HuH-7.5 (cell line): ENCODE results near the gene HSFX3.
A peak's percentile ranks its signal among the peaks of the same experiment; 100 is the strongest.
"Not testable (repeated sequence)": the region's sequence is repeated elsewhere in the genome, so short reads cannot be mapped to it uniquely, and the experiment has no call there.

Source experiments
- DNase-seq: peaks from one replicate; pipeline ENCODE4 v3.0.0; 2011; ENCODE audit warnings: low spot score

The HSFX3 gene

DNA sequence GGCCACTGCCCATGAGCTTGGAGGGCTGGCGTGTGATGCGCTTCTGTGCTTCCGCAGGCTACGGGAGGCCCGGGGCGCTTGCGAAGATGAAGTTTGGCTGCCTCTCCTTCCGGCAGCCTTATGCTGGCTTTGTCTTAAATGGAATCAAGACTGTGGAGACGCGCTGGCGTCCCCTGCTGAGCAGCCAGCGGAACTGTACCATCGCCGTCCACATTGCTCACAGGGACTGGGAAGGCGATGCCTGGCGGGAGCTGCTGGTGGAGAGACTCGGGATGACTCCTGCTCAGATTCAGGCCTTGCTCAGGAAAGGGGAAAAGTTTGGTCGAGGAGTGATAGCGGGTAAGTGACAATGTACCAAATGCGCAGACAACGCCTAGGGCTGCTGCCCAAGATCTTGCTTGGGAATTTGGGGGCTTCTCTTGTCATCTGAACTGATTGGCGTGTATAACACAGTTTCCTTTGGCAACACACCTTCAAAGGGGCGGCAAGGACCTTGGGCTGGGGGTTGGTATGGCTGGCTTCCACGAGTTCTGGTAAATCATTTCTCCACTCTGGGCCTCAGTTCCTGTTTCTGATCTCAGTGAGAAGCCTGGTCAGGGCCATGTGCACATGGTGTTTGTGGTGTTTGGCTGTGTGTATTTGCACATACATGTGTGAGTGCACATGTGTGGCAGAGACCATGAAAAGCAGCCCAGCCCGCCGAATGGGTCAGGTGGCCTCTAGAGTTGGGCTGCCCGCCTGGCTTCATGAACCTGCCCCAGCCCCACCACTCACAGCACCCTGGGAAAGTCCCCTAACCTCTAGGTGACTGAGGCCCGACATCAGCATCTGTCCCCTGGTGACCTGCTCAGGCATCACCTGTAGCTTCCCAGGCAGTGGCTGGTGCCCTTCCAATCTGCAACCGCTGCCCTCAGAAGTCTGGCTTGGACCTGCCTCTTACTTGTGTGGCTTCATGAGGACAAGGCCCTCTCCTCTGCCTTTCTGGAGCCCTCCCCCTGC is 3.9 kb downstream of the HSFX3 start:
- not testable (repeated sequence) for DNase-seq

DNA sequence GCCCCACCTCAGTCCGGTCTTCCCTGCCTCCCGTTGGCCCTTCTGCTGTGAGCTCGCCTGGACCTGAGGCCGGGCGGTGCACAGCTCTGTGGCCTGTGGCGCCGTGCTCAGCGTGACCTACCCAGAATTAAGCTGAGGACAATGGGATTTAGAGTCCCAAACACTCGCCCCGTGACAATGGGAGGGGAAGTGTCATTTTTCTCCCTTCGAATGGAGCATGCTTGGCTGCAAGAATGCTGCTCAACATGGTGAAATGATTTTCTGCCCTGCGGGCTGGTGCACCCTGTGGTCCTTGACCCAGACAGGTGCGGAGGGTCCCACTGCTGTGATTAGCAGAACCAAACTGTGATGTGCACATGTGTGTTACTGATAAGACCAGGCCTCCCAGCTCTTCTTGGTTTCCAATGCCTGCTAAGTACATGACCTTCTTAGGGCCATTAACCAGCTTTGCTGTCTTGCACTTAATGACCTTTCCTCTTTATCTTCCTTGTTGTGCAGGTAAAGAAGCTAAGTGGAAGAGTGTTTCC is 8.1 kb downstream of the HSFX3 start:
- DNase-seq, result no peak

DNA sequence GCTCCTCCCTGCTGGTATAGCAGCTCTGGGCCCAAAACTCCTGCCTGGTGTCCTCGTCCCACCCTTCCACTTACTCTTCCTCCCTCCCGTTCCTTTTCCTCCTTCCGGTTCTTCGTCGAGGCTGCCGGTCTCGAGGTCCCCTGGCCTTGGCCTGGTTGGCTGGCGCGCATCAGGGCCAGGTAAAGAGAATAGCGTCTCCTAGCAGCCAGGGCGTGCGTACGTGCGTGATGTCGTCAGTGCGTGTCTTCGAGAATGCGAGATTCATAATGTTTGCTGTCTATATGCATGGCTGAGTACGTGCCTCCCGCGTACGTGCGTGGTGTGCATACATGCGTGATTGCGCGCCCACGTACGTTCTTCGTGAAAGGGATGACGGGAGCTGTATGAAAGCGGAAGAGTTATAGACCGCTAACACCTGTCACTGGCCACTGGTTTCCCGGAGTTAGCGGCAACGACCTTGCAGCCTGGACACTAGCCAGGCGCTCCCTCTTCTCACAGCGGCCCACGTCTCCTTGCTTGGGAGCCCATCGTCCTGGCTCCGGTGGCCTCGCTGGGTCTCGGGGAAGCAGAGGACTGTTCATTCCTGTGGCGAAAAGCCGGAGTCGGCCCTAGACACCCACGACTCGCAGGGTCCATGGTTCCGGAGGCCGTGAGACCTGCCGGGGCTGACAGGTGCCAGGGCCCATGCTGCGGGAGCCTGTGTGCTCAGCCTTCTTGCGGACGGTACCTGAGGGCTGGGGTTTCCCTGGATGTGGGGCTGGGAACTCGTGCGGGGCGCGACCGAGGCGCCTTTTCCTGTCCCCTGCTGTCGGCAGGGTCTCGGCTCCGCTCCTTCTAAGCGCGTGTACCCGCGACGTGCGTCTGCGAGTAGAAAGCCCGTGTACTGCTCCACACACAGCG is 8.9 kb downstream of the HSFX3 start, which contains the start of gene EOLA1:
Gene EOLA1 (plus strand): TSS at position 392 of the 900 bp plus-strand sequence. CDS start 4,619 bp downstream, outside the sequence.
- DNase-seq, result peak; percentile 33

DNA sequence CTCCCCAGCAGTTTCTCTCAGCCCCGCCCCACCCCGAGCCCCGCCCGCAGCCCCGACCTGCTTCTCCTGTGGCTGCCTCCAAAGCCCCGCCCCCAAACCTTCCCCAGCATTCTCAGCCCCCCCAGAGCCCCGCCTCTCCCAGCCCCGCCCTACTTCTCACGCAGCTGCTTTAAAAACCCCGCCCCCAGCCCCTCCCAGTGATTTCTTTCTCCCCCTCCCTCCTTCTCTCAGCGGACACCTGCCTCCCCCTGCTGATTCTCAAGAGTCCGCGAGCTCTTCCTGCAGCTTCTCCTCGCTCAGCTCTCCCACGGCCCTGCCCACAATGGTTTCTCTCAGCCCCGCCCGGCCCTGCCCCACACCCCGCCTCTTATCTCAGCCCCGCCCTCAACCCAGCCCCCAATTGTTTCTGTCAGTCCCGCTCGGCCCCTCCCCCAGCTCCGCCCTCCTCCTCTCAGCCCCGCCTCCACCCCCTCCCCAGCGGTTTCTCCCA is 9.5 kb downstream of the HSFX3 start:
- peak; percentile 42 for DNase-seq

DNA sequence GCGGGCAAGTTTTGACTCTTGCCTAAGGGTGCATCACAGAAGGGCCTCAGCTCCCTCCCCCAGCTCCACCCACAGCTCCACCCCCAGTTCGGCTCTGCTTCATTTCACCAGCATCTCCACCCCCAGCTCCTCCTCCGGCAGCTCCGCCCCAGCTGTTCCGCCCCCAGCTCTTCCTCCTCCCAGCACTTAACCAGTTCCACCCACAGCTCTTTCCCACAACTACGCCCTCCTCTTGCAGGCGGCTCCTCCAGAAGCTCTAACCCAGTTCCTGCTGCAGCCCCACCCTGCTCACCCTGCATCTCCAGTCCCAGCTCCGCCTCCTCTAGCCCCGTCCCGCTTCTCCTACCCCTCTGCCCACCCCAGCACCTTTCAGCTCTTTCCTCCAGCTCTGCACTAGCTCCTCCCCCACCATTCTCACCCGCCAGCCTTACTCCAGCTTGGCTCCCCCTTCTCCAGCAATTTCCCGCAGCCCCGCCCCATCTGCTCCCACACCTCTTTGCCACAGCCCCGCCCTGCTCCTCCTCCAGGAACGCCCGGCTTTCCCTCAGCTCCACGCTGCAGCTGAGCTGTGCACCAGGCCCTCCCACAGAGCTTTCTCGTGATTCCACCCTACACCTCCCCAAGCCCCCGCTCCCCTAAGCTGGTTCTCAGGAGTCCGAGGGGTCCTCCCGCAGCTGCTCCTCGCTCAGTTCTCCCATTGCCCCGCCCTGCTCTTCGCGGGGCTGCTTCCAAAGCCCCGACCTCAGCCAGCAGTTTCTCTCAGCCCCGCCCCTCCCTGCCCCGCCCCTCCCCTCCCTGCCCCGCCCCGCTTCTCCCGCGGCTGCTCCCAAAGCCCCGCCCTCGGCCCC is 10.2 kb downstream of the HSFX3 start:
- peak; percentile 41 for DNase-seq

DNA sequence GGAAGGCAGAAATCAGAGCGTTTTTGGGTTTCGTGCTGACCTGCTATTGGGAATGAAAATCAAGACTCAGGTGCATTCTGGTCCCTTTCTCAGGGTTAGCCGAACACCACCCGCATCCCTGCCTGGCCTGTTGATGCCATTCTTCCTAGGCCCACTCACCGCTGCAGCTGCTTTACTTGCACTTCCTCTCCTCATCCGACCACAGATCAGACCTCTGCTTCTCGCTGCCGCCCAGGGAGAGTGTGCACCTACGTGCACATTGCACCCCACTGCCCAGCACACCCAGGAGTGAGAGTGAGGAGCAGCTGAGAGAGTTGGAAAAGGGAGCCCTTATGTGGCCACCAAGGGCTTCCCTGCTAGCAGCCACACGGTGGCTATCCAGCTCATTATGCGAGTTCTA is 12.2 kb downstream of the HSFX3 start:
- DNase-seq, result not testable (repeated sequence)

DNA sequence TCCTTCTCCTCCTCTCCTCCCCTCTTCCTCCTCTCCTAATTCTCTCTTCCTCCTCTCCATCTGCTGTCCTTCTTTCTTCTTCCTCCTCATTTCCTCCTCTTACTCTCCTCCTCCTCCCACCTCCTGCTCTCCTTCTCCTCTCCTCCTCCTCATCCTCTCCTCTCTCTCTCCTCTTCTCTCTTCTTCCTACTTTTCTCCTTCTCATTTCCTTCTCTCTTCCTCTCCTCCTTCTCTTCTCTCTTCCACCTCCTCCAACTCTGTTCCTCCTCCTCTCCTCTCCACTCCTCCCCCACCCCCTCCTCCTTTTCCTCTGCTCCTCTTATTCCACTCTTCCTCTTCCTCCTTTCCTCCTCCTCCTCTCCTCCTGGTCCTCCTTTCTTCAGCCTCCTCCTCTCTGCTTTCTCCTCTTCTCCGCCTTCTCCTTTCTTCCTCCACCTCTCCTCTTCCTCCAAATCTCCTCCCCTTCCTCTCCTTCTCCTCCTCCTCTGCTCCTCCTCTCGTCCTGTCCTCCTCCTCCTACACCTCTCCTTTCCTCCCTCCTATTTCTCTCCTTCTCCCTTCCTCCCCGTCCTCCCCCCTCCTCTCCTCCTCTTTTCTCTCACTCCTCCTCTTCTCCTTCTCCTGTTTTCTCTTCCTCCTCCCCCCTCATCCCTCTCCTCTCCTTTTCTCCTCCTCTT is 14.7 kb downstream of the HSFX3 start:
- DNase-seq, result not testable (repeated sequence)

DNA sequence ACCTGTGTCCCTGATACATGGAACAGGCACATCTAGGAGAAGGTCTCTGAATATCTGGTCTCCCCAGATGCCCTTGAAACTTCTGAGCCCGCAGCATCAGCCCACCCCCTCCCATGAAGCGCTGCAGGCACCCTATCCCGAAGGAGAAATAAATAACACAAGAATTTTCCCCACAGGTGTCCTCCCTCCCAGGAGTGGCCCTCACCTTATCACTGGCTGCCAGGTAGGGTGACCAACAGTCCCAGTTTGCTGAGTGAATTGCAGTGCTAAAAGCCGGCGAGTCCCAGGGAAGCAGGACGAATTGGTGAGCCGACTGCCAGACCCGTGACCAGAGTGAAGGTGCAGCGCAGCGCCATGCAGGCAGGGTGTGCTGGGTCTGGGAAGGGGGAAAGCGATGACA is 15.7 kb downstream of the HSFX3 start:
- not testable (repeated sequence) for DNase-seq

DNA sequence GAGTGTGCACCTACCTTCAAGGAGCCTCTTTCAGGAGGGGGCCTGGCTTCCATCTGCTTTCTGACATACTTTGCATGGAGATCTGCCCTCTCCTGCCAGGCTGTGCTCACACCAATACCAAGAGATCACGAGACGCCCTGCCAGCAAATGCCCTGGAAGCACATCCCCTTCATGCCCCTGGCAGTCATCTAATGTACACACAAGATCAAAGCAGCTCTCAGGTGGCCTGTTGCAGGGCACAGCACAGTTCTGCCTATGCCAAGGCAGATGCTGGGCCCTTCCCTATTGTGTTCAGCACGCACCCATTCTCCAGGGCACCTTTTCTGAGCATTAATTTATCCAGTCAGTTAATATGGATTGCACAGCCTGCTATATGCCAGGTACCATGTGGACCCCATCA is 16.9 kb downstream of the HSFX3 start:
- not testable (repeated sequence) for DNase-seq

DNA sequence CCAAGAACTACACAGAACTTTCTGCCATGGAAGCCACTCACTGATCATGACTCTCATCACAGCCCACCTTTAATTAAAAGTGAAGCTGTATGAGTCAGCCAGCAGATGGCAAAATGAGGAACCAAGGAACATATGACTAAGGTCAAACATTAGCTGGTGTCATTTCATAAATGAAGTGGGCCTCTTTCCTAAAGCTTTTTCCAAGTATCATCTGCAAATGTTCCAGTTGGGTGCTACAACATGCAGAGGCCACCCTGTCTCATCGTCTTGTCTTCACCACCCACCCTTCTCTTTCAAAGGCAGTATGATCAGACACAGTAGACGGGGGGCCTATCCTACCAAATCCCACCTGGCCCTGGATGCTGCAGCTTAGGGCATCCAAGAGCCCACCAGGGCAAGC is 18.1 kb downstream of the HSFX3 start:
- no peak for DNase-seq

DNA sequence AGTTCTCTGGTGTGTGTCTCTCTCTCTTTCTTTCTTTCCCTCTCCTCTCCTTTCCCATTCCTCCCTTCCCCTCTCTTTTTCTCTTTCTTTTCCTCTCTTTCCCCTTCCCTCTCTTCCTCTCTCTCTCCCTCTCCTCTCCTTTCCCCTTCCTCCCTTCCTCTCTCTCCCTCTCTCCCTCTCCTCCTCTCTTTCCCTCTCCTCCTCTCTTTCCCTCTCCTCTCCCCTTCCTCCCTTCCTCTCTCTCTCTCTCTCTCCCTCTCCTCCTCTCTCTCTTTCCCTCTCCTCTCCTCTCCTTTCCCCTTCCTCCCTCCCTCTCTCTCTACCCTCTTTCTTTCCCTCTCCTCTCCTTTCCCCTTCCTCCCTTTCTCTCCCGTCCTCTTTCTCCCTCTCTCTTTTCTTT is 21.3 kb downstream of the HSFX3 start:
- DNase-seq, result no peak

DNA sequence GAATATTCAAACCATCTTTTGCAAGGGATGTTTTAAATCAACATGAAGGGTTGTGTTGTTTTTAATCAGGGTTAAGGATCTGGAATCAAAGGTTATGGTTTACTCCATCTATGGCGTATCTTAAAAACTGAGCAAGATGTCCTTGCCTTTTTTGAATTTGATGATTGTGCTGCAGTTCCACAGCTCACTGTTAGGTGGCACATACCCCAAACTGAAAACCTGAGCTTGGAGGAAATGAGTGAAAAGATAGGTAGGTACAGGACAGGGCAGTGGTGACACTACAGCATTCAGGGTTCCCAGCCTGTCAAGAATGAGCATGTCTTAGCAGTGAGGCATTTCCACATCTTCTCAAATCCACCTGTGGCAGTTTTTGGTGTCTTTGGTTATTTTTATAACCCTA is 22.0 kb downstream of the HSFX3 start:
- no peak for DNase-seq

DNA sequence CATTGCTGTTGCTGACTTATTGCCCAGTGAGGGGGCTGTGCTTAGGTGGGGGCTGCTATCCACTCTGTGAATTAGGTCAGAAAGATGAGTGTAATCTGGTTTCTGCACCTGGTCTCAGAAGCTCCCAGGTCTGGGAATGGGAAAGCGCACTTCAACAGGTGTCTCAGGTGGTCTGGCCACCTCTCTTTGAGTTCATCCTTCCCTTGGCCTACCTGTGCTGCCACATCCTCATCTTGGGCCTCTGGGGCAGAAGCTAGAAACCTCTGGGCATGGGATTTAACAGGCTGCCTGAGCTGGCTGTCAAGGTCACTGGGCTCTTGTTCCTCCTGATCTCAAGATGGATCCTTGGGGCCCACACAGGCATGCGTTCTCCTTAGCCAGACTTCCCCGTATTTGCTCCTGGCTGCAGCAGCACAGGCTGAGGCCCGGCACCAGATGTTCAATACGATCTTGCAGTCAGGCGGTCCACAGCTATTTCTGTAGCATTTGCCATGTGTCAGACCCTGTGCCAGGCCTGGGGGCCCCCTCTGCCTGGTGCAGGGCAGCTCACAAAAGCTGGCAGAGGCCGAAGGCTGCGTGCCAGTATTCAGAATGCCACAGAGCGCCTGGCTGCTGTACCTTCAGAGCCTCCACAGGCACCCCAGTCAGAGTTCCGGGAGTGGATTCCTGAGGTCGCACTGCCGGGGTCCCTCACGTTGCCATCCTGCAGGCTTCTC is 23.2 kb downstream of the HSFX3 start:
- not testable (repeated sequence) for DNase-seq

DNA sequence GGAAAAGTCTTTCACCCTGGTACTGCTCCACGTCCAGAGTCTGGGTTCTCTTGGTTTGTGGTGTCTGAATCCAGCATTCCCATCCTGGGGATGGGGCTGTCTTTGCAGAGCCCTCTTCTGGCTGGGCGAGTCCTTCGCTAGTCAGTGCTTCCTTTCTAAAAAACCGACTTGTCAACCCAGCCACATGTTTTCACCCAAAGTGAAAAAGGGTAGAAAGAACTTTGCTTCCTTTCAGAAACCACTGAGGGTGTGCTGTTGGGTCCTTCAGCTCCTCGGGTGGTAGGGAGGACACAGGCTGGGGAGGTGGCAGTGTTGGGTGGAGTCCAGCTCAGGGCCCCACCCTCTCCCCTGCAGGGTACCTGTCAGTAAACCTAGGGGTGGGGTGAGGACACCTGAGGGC is 23.8 kb downstream of the HSFX3 start:
- DNase-seq, result not testable (repeated sequence)

DNA sequence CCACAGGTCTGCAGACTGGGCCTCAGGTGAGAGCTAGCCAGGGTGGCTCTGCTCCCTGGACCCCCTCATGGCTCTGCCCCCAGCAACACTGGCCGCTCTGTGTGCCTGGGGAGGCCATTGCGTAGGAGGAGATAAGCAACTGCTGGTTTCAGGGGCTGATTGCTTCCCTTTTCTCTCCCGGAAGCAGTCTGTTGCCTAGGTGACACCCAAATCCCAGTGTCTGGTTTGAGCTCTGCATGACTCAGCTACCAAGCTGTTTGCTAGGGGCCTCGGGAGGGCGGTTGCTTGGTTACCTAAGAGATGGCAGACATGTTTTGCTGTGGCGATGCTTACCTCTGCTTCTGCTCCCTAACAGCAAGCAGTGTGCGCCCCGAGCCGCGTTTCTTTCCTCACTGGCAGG is 24.3 kb downstream of the HSFX3 start:
- DNase-seq, result not testable (repeated sequence)

DNA sequence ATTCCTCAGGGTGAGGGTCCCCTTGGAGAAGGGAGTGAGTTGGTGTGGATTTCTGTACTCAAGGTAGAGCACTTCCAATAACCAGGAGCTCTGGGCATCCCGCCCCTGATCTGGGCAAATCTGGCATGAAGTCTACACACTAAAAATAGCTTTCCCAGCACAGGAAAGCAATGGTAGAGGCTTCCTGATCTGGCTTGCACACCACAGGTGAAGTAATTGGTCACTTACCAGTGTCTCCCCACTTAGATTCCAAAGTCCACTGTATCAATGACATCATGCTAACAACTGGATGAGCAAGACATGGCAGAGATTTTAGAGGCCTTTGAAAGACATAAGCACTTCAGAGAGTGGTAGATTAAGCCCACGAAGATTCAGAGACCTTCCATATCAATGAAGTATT is 26.8 kb downstream of the HSFX3 start:
- DNase-seq, result no peak

DNA sequence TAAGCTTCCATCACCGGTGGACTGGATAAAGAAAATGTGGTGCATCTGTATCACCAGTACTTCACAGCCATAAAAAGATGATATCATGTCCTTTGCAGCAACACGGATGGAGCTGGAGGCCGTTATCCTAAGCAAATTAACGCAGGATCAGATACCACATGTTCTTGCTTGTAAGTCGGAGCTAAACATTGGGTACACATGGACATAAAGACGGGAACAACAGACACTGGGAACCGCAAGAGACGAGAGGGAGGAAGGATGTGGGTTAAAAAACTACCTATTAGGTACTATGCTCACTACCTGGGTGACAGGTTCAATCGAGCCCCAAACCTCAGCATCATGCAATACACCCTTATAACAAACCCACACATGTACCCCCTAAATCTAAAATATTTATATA is 28.3 kb downstream of the HSFX3 start:
- DNase-seq, result no peak

DNA sequence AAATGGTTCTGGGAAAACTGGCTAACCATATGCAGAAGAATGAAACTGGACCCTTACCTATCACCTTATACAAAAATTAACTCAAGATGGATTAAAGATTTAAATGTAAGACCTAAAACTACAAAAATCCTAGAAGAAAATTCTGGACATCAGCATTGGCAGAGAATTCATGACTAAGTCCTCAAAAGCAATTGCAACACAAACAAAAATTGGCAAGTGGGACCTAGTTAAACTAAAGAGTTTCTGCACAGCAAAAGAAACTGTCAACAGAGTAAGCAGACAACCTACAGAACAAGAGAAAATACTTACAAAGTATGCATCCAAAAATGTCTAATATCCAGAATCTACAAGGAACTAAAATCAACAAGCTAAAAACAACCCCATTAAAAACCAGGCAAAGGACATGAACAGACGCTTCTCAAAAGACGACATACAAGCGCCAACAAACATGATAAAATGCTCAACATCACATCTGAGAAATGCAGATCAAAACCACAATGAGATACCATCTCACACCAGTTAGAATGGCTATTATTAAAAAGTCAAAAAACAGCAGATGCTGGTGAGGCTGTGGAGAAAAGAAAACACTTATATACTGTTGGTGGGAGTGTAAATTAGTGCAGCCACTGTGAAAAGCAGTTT is 29.0 kb downstream of the HSFX3 start:
- DNase-seq, result not testable (repeated sequence)

DNA sequence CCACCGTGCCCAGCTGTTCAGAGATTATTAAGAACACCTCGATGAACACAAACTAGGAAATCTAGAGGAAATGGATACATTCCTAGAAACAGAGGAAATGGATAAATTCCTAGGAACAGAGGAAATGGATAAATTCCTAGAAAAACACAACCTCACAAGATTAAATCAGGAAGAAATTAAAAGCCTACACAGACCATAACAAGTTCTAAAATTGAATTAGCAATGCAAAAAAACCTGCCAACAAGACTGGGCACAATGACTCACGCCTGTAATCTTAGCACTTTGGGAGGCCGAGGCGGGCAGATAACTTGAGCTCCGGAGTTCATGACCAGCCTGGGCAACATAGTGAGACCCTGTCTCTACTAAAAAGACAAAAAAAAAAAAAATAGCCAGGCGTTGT is 31.5 kb downstream of the HSFX3 start:
- DNase-seq, result no peak
